HepG2 (cell line): ENCODE results near the gene PDZD2. TPM values are rescaled to one million over a fixed set of nuclear protein-coding genes. Genes with fewer than 3 reads are reported as not detected.
A peak's percentile ranks its signal among the peaks of the same experiment; 100 is the strongest.

ENCODE experiments used
- ASH2L ChIP-seq: fragments of 300-600, 200-600 bp; sonication (generic); IDR thresholded peaks from 2 replicates; pipeline ENCODE4 v1.7.0; 2017; ENCODE audit warnings: low read depth, mild to moderate bottlenecking, moderate library complexity, mixed read lengths, low read length; ENCODE audit not compliant: insufficient read length
- CHD4 ChIP-seq: fragments of 200-600 bp; sonication (generic); IDR thresholded peaks from 2 replicates; pipeline ENCODE4 v1.7.0; 2017; ENCODE audit warnings: mild to moderate bottlenecking, low read length, borderline replicate concordance
- GABPB1 ChIP-seq: IDR thresholded peaks from 2 replicates; pipeline ENCODE4 v1.6.1; 2016; ENCODE audit warnings: mild to moderate bottlenecking, missing genetic modification reagents, moderate library complexity, missing compliant biosample characterization
- IRF9 ChIP-seq: sonication (generic); formaldehyde crosslinking; IDR thresholded peaks from 2 replicates; pipeline ENCODE4 v1.8.0; 2022; ENCODE audit warnings: missing genetic modification reagents, mild to moderate bottlenecking, borderline replicate concordance
- MED8 ChIP-seq: sonication (generic); formaldehyde crosslinking; IDR thresholded peaks from 2 replicates; pipeline ENCODE4 v1.8.1; 2023; ENCODE audit warnings: mild to moderate bottlenecking, missing genetic modification reagents; ENCODE audit not compliant: insufficient replicate concordance
- MYC ChIP-seq: sonication (generic); formaldehyde crosslinking; IDR thresholded peaks from 2 replicates; pipeline ENCODE4 v1.9.0; 2021; ENCODE audit warnings: missing genetic modification reagents, borderline replicate concordance
- NCOA5 ChIP-seq: sonication (generic); formaldehyde crosslinking; IDR thresholded peaks from 2 replicates; pipeline ENCODE4 v1.4.0; 2020; ENCODE audit warnings: missing genetic modification reagents
- ONECUT2 ChIP-seq: sonication (generic); formaldehyde crosslinking; IDR thresholded peaks from 2 replicates; pipeline ENCODE4 v1.4.0; 2020; ENCODE audit warnings: missing genetic modification reagents
- POLR2AphosphoS2 ChIP-seq: IDR thresholded peaks from 2 replicates; pipeline ENCODE4 v1.6.1; 2011; ENCODE audit warnings: low read depth, low read length, improper control_type of control experiment
- RBAK ChIP-seq: sonication (generic); formaldehyde crosslinking; IDR thresholded peaks from 2 replicates; pipeline ENCODE4 v1.5.1; 2020; ENCODE audit warnings: mild to moderate bottlenecking, missing genetic modification reagents
- SMAD9 ChIP-seq: sonication (generic); formaldehyde crosslinking; IDR thresholded peaks from 2 replicates; pipeline ENCODE4 v1.5.1; 2020; ENCODE audit warnings: mild to moderate bottlenecking, missing genetic modification reagents
- SP1 ChIP-seq, 2 experiments: fragments of 450-650 bp in 1 of 2; sonication (generic) in 1 of 2; formaldehyde crosslinking in 1 of 2; IDR thresholded peaks; 2 replicates each; pipeline versions ENCODE4 v1.4.0 to v1.6.1; 2016 to 2020; ENCODE audit warnings: missing genetic modification reagents in 1 of 2
- TAF1 ChIP-seq: sonication (generic); formaldehyde crosslinking; IDR thresholded peaks from 2 replicates; pipeline ENCODE4 v1.4.0; 2020; ENCODE audit warnings: missing genetic modification reagents
- TBL1XR1 ChIP-seq: fragments of 150-350 bp; IDR thresholded peaks from 2 replicates; pipeline ENCODE4 v1.6.1; 2014; ENCODE audit warnings: borderline replicate concordance, low read length; ENCODE audit not compliant: partially characterized antibody
- UBTF ChIP-seq: sonication (generic); formaldehyde crosslinking; IDR thresholded peaks from 2 replicates; pipeline ENCODE4 v1.4.0; 2020; ENCODE audit warnings: mild to moderate bottlenecking, missing genetic modification reagents
- ZBTB26 ChIP-seq: IDR thresholded peaks from 2 replicates; pipeline ENCODE4 v1.6.1; 2016; ENCODE audit warnings: missing compliant biosample characterization, missing genetic modification reagents, borderline replicate concordance
- ZBTB3 ChIP-seq: sonication (generic); formaldehyde crosslinking; IDR thresholded peaks from 2 replicates; pipeline ENCODE4 v1.4.0; 2020; ENCODE audit warnings: low read depth, mild to moderate bottlenecking, moderate library complexity, missing genetic modification reagents, borderline replicate concordance
- ZNF263 ChIP-seq: sonication (generic); formaldehyde crosslinking; IDR thresholded peaks from 2 replicates; pipeline ENCODE4 v1.4.0; 2020; ENCODE audit warnings: missing genetic modification reagents
- ZNF546 ChIP-seq: sonication (generic); formaldehyde crosslinking; conservative IDR thresholded peaks from 2 replicates; pipeline ENCODE4 v1.8.1; 2023; ENCODE audit warnings: mild to moderate bottlenecking, missing genetic modification reagents
- ZNF749 ChIP-seq: sonication (generic); formaldehyde crosslinking; IDR thresholded peaks from 2 replicates; pipeline ENCODE4 v1.8.0; 2022; ENCODE audit warnings: mild to moderate bottlenecking, missing genetic modification reagents, moderate library complexity, borderline replicate concordance
- polyA plus RNA-seq, 8 experiments: library from polyadenylated mRNA; depleted of rRNA in 3 of 8; stranded (reverse) in 7 of 8; unstranded in 1 of 8; fragments of >200 nt; fragmentation: Illumina TruSeq in 4 of 8; extraction: Trizol in 4 of 8; gene quantifications; 2 replicates each; pipeline versions ENCODE4 v1.2.1 to v1.2.3, GENCODE V29; 2011 to 2016; ENCODE audit warnings: low read depth in 4 of 8, missing spikeins in 1 of 8, mixed read lengths in 1 of 8; ENCODE audit not compliant: insufficient read depth in 1 of 8
- total RNA-seq, 5 experiments: library from RNA; depleted of rRNA; stranded (reverse); fragments of >200 nt; fragmentation: Illumina TruSeq; extraction: Trizol; gene quantifications; 2 replicates each; pipeline ENCODE4 v1.2.3, GENCODE V29; 2016; ENCODE audit warnings: low read depth in 1 of 5
- TF ChIP-seq, protein P1 (sequence below): sonication (generic); formaldehyde crosslinking; IDR thresholded peaks from 2 replicates; pipeline ENCODE4 v1.5.0; 2020; ENCODE audit warnings: mild to moderate bottlenecking, missing genetic modification reagents, moderate library complexity

PDZD2 gene
- total and polyA plus RNA-seq, 2 of the 13 experiments (the other 11 are each of a cell fraction or from before 2014, with no cell fraction given), result 0.04 TPM; not detected in 1

- TF ChIP-seq SP1 (IDR thresholded peaks at IDR 0.05) (no peak), SP1 (CRISPR knock-in tag; IDR thresholded peaks at IDR 0.05) (0 out of 2 replicates have a peak, but pooled peaks have one; percentile 23), ZNF546 (CRISPR knock-in tag) (no peak), RBAK (CRISPR knock-in tag) (no peak), MYC (CRISPR knock-in tag) (no peak), MED8 (CRISPR knock-in tag) (no peak), NCOA5 (CRISPR knock-in tag) (no peak), ONECUT2 (CRISPR knock-in tag) (no peak), ZBTB26 (CRISPR knock-in tag) (no peak), ZNF749 (CRISPR knock-in tag) (no peak), ZNF263 (CRISPR knock-in tag) (no peak), GABPB1 (CRISPR knock-in tag) (peak; percentile 11; the same call in 1 of the 2 replicates), CHD4 (no peak), ASH2L (peak; percentile 33), SMAD9 (CRISPR knock-in tag) (no peak), IRF9 (peak; percentile 58; the same call in 1 of the 2 replicates), ZBTB3 (CRISPR knock-in tag) (no peak), UBTF (CRISPR knock-in tag) (peak; percentile 80; the same call in 1 of the 2 replicates), TBL1XR1 (no peak), TAF1 (CRISPR knock-in tag) (no peak), POLR2AphosphoS2 (no peak)
- TF ChIP-seq, protein P1, sequence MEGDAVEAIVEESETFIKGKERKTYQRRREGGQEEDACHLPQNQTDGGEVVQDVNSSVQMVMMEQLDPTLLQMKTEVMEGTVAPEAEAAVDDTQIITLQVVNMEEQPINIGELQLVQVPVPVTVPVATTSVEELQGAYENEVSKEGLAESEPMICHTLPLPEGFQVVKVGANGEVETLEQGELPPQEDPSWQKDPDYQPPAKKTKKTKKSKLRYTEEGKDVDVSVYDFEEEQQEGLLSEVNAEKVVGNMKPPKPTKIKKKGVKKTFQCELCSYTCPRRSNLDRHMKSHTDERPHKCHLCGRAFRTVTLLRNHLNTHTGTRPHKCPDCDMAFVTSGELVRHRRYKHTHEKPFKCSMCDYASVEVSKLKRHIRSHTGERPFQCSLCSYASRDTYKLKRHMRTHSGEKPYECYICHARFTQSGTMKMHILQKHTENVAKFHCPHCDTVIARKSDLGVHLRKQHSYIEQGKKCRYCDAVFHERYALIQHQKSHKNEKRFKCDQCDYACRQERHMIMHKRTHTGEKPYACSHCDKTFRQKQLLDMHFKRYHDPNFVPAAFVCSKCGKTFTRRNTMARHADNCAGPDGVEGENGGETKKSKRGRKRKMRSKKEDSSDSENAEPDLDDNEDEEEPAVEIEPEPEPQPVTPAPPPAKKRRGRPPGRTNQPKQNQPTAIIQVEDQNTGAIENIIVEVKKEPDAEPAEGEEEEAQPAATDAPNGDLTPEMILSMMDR (CRISPR knock-in tag), result peak; percentile 63
Observed at GRCh38 chr5:31638748-31639418, at the start of gene PDZD2 (continued).
